Measurements from ENCODE around the gene TPST2. TPM values are rescaled to one million over a fixed set of nuclear protein-coding genes. Genes with fewer than 3 reads are reported as not detected.

TPST2 gene
- total and polyA plus RNA-seq, 2 donors (not counting 3 experiments of a cell fraction or from before 2014, with no cell fraction given), result 49.4 to 121 TPM

DNA sequence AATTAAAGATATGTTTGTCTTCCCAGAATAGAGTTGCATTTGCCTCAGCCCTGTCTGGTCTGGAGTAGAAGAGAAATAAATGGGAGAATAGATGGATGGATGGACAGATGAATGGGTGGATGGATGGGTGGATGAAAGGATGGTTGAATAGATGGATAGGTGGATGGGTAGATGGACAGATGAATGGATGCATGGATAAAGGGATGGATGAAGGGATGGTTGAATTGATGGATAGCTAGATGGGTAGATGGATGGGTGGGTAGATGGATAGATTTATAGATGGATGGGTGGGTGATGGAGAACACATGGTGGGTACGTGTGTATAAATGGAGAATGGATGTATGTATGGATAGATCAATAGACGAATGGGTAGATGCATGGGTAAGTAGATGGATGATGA, 19.4 kb upstream of the TPST2 start:
- H3K4me3 ChIP-seq (replicated peaks in 1 of 3; ENCODE audit: insufficient read depth in 1 of 3, low read depth in 1 of 3, low read length in 3 of 3), result no peak overlapping the region
- H3K4me2 ChIP-seq (ENCODE audit: insufficient read depth, low read length), result no peak overlapping the region
- no peak for TF ChIP-seq CTCF (IDR thresholded peaks at IDR 0.05; ENCODE audit: extremely low read depth in 1 of 2, insufficient read depth in 1 of 2, low read depth in 1 of 2, low read length in 2 of 2)
- ChIA-PET POLR2A (no interaction called here), CTCF (no interaction called here)
- dilution Hi-C loops (cut with MboI; ENCODE audit: extremely low pct_ligation_motif_present, low sequenced_read_pairs), result no loop called here
- no peaks in the 10 kb centered on the region for H3K9me3 ChIP-seq (replicated peaks; ENCODE audit: control insufficient read depth, insufficient read depth, low read length)
- no TSS peak for BruUV-seq (replicated peaks)
- intact Hi-C loops (cut with micrococcal nuclease), result no loop called here
- DNase-seq (ENCODE audit: low read depth, low spot score) (no peak), FAIRE-seq (no peak)
- H3K27ac ChIP-seq (ENCODE audit: insufficient read depth, low read depth, low read length), result no peak overlapping the region
- no peak overlapping the region for H2AFZ ChIP-seq (ENCODE audit: low read depth, low read length)
- H3K9ac ChIP-seq (replicated peaks; ENCODE audit: extremely low read depth, insufficient read depth, low read length), result no peak overlapping the region
- H3K9me1 ChIP-seq (replicated peaks; ENCODE audit: control insufficient read depth, extremely low read depth, insufficient read depth, low read length), result no peaks in the 10 kb centered on the region
- H3K27me3 ChIP-seq (ENCODE audit: control insufficient read depth in 2 of 2, insufficient read depth in 2 of 2, low read length in 2 of 2), result peaks cover 6 to 10% of the 10 kb centered on the region in 2 experiments
- no peaks in the 10 kb centered on the region for H3K4me1 ChIP-seq (ENCODE audit: control insufficient read depth, extremely low read depth, insufficient read depth, low read length)
- no peaks in the 10 kb centered on the region for H4K20me1 ChIP-seq (replicated peaks; ENCODE audit: control insufficient read depth, extremely low read depth, insufficient read depth, low read length)
- no peaks in the 10 kb centered on the region for H3K36me3 ChIP-seq (ENCODE audit: control insufficient read depth in 2 of 2, extremely low read depth in 1 of 2, insufficient read depth in 2 of 2, low read length in 2 of 2)
- H3K79me2 ChIP-seq (ENCODE audit: control insufficient read depth, insufficient read depth, low read length), result no peaks in the 10 kb centered on the region

DNA sequence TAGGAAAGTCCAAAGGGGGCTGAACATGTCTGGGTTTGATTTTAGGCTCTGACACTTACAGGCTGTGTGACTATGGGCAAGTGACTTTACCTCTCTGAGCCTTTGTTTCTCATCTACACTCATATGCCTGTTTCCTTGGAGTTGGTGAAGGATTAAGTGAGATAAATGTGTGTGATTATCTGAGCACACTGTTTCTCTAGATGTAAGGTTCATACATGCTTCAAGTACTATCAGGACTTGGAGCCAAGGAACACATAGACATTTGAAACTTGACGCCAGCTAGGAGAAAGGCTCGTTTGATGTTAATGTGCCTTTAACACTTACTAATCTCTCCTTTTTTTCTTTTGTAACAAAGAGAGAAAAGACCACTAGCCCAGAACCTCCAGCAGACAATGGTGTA, 18.2 kb upstream of the TPST2 start:
- ChIA-PET POLR2A (no interaction called here), CTCF (no interaction called here)
- no TSS peak for BruUV-seq (replicated peaks)
- no peaks in the 10 kb centered on the region for H3K9me1 ChIP-seq (replicated peaks; ENCODE audit: control insufficient read depth, extremely low read depth, insufficient read depth, low read length)
- no peak overlapping the region for H3K27ac ChIP-seq (ENCODE audit: insufficient read depth, low read depth, low read length)
- no peak for TF ChIP-seq CTCF (IDR thresholded peaks at IDR 0.05; ENCODE audit: extremely low read depth in 1 of 2, insufficient read depth in 1 of 2, low read depth in 1 of 2, low read length in 2 of 2)
- TF ChIP-seq MYC (IDR thresholded peaks at IDR 0.05; ENCODE audit: low read depth, low read length), result no peak
- no peak for TF ChIP-seq POLR2AphosphoS5 (IDR thresholded peaks at IDR 0.05; ENCODE audit: insufficient read depth, low read depth, low read length)
- no peak for TF ChIP-seq POLR2A (IDR thresholded peaks at IDR 0.05; ENCODE audit: low read depth, low read length)
- no peak for TF ChIP-seq JUN (IDR thresholded peaks at IDR 0.05; ENCODE audit: borderline replicate concordance, insufficient read depth, insufficient read length, low read depth)
- TF ChIP-seq GATA2 (IDR thresholded peaks at IDR 0.05; ENCODE audit: insufficient read depth, insufficient read length, low read depth, low read length), result no peak
- no peaks in the 10 kb centered on the region for H3K79me2 ChIP-seq (ENCODE audit: control insufficient read depth, insufficient read depth, low read length)
- H3K4me3 ChIP-seq (replicated peaks in 1 of 3; ENCODE audit: insufficient read depth in 1 of 3, low read depth in 1 of 3, low read length in 3 of 3), result no peak overlapping the region
- DNase-seq (ENCODE audit: low read depth, low spot score) (no peak), FAIRE-seq (no peak)
- no peak overlapping the region for H3K9ac ChIP-seq (replicated peaks; ENCODE audit: extremely low read depth, insufficient read depth, low read length)
- intact Hi-C loops (cut with micrococcal nuclease), result no loop called here
- no peaks in the 10 kb centered on the region for H3K9me3 ChIP-seq (replicated peaks; ENCODE audit: control insufficient read depth, insufficient read depth, low read length)
- H3K36me3 ChIP-seq (ENCODE audit: control insufficient read depth in 2 of 2, extremely low read depth in 1 of 2, insufficient read depth in 2 of 2, low read length in 2 of 2), result no peaks in the 10 kb centered on the region
- H2AFZ ChIP-seq (ENCODE audit: low read depth, low read length), result no peak overlapping the region
- peaks cover 3 to 8% of the 10 kb centered on the region in 2 experiments for H3K27me3 ChIP-seq (ENCODE audit: control insufficient read depth in 2 of 2, insufficient read depth in 2 of 2, low read length in 2 of 2)
- no peaks in the 10 kb centered on the region for H4K20me1 ChIP-seq (replicated peaks; ENCODE audit: control insufficient read depth, extremely low read depth, insufficient read depth, low read length)
- H3K4me2 ChIP-seq (ENCODE audit: insufficient read depth, low read length), result no peak overlapping the region
- dilution Hi-C loops (cut with MboI; ENCODE audit: extremely low pct_ligation_motif_present, low sequenced_read_pairs), result no loop called here
- H3K4me1 ChIP-seq (ENCODE audit: control insufficient read depth, extremely low read depth, insufficient read depth, low read length), result no peaks in the 10 kb centered on the region
